ENCODE data around the gene SLC4A5.

DNA sequence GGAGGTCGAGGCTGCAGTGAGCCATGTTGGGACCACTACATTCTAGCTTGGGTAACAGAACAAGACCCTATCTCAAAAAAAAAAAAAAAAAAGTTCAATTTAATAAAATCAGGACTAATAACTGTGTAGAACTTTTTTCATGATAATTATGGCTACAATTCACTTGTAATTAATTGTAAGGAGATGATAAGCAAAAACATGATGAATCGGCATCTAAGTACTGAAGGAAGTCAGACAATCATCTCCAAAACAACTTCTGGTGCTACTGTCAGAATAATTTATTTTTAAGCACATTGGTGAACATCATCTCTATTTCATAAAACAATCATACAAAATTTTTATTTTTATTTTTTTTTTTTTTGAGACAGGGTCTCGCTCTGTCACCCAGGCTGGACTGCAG lies 154.5 kb downstream of the SLC4A5 start:
- TF ChIP-seq EZH2phosphoT487 (IDR thresholded peaks at IDR 0.05; ENCODE audit: borderline replicate concordance, low read length), result no peak
- TF ChIP-seq, protein P1, sequence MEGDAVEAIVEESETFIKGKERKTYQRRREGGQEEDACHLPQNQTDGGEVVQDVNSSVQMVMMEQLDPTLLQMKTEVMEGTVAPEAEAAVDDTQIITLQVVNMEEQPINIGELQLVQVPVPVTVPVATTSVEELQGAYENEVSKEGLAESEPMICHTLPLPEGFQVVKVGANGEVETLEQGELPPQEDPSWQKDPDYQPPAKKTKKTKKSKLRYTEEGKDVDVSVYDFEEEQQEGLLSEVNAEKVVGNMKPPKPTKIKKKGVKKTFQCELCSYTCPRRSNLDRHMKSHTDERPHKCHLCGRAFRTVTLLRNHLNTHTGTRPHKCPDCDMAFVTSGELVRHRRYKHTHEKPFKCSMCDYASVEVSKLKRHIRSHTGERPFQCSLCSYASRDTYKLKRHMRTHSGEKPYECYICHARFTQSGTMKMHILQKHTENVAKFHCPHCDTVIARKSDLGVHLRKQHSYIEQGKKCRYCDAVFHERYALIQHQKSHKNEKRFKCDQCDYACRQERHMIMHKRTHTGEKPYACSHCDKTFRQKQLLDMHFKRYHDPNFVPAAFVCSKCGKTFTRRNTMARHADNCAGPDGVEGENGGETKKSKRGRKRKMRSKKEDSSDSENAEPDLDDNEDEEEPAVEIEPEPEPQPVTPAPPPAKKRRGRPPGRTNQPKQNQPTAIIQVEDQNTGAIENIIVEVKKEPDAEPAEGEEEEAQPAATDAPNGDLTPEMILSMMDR (IDR thresholded peaks at IDR 0.05; ENCODE audit: low read depth, low read length, poor library complexity, severe bottlenecking), result no peak

All from DOHH2 (cell line).